ENCODE data around the gene ARRDC2. TPM values are rescaled to one million over a fixed set of nuclear protein-coding genes. Genes with fewer than 3 reads are reported as not detected.
A peak's percentile ranks its signal among the peaks of the same experiment; 100 is the strongest.

Gene ARRDC2
- total and polyA plus RNA-seq, 9 of the 15 experiments (the other 6 are each of a cell fraction or from before 2014, with no cell fraction given) = 1.9 to 27.4 (median 15.2) TPM

DNA sequence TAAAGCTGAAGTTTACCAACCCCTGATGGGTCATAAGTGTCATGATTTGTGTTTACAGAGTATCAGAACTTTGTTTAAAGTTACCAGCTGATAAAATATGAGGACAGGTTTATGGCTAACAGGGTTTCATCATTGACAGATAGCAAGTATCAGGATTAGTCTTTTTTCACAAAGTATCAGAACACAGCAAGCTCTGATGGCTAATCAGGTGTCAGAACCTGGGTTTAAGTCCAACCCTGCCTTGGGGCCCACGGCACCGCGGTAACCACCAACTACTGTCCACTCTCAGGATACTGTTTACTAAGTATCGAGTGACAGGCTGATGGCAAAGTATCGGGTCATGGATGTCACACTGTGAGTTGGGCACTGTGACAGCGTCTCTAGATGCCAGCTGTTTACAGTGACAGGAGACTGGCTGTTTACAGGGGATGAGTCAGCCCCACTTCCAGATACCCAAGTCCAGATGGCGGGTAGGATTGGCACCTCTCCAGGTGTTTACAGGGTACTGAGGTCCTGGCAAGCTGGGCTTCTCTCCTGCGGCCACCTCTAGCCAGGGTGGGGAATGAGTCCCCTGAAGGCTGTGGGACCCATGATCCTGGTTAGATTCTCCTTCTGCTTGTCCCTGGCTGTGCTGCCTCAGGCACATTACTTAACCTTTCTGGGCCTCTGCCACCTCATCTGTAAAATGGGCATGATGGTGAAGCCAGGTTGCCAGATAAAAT lies 21.8 kb downstream of the ARRDC2 start (continued):
- TF ChIP-seq, protein P1, sequence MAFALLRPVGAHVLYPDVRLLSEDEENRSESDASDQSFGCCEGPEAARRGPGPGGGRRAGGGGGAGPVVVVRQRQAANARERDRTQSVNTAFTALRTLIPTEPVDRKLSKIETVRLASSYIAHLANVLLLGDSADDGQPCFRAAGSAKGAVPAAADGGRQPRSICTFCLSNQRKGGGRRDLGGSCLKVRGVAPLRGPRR (CRISPR knock-in tag; IDR thresholded peaks at IDR 0.05) = no peak
- TF ChIP-seq, protein P2, sequence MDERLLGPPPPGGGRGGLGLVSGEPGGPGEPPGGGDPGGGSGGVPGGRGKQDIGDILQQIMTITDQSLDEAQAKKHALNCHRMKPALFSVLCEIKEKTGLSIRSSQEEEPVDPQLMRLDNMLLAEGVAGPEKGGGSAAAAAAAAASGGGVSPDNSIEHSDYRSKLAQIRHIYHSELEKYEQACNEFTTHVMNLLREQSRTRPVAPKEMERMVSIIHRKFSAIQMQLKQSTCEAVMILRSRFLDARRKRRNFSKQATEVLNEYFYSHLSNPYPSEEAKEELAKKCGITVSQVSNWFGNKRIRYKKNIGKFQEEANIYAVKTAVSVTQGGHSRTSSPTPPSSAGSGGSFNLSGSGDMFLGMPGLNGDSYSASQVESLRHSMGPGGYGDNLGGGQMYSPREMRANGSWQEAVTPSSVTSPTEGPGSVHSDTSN (CRISPR knock-in tag; IDR thresholded peaks at IDR 0.05; ENCODE audit: low read depth) = no peak
- TF ChIP-seq, protein P2 (tag; conservative IDR thresholded peaks at IDR 0.05; ENCODE audit: low read depth) = 0 out of 2 replicates have a peak, but pooled peaks have one; percentile 26
- TF ChIP-seq DDX20 (tag; IDR thresholded peaks at IDR 0.05; ENCODE audit: low read depth) (no peak), BRD4 (IDR thresholded peaks at IDR 0.05) (no peak), ZNF79 (CRISPR knock-in tag; IDR thresholded peaks at IDR 0.05; ENCODE audit: low read depth) (no peak), SREBF2 (CRISPR knock-in tag; IDR thresholded peaks at IDR 0.05) (no peak), ZFP36 (IDR thresholded peaks at IDR 0.05; ENCODE audit: low read depth, low read length, partially characterized antibody) (peak; percentile 62), SPI1 (IDR thresholded peaks at IDR 0.05; ENCODE audit: borderline replicate concordance, low read depth, low read length) (no peak), THRAP3 (IDR thresholded peaks at IDR 0.05; ENCODE audit: borderline replicate concordance) (no peak), KDM1A (IDR thresholded peaks at IDR 0.05) (0 out of 4 replicates have a peak, but pooled peaks of 1 of the 2 experiments have one; percentile 13), CBX3 (IDR thresholded peaks at IDR 0.05; ENCODE audit: borderline replicate concordance in 1 of 2, low read length in 2 of 2) (no peak), ZNF76 (CRISPR knock-in tag; IDR thresholded peaks at IDR 0.05; ENCODE audit: borderline replicate concordance) (no peak), RAD21 (CRISPR knock-in tag; conservative IDR thresholded peaks at IDR 0.05 in 1 of 2, IDR thresholded peaks at IDR 0.05 in 1 of 2) (no peak), ZNF12 (CRISPR knock-in tag; IDR thresholded peaks at IDR 0.05) (no peak), FOXK1 (CRISPR knock-in tag; IDR thresholded peaks at IDR 0.05; ENCODE audit: borderline replicate concordance) (no peak), PHF20 (IDR thresholded peaks at IDR 0.05; ENCODE audit: partially characterized antibody) (no peak), FOXA3 (CRISPR knock-in tag; conservative IDR thresholded peaks at IDR 0.05 in 1 of 2, IDR thresholded peaks at IDR 0.05 in 1 of 2) (no peak; a peak in 1 of 4 replicates), HMGN3 (IDR thresholded peaks at IDR 0.05; ENCODE audit: borderline replicate concordance, extremely low read depth, insufficient read length, low read depth, low read length) (no peak)
- TF ChIP-seq, protein P3, sequence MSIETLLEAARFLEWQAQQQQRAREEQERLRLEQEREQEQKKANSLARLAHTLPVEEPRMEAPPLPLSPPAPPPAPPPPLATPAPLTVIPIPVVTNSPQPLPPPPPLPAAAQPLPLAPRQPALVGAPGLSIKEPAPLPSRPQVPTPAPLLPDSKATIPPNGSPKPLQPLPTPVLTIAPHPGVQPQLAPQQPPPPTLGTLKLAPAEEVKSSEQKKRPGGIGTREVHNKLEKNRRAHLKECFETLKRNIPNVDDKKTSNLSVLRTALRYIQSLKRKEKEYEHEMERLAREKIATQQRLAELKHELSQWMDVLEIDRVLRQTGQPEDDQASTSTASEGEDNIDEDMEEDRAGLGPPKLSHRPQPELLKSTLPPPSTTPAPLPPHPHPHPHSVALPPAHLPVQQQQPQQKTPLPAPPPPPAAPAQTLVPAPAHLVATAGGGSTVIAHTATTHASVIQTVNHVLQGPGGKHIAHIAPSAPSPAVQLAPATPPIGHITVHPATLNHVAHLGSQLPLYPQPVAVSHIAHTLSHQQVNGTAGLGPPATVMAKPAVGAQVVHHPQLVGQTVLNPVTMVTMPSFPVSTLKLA (conservative IDR thresholded peaks at IDR 0.05) = no peak
- TF ChIP-seq, protein P4, sequence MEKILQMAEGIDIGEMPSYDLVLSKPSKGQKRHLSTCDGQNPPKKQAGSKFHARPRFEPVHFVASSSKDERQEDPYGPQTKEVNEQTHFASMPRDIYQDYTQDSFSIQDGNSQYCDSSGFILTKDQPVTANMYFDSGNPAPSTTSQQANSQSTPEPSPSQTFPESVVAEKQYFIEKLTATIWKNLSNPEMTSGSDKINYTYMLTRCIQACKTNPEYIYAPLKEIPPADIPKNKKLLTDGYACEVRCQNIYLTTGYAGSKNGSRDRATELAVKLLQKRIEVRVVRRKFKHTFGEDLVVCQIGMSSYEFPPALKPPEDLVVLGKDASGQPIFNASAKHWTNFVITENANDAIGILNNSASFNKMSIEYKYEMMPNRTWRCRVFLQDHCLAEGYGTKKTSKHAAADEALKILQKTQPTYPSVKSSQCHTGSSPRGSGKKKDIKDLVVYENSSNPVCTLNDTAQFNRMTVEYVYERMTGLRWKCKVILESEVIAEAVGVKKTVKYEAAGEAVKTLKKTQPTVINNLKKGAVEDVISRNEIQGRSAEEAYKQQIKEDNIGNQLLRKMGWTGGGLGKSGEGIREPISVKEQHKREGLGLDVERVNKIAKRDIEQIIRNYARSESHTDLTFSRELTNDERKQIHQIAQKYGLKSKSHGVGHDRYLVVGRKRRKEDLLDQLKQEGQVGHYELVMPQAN (IDR thresholded peaks at IDR 0.05; ENCODE audit: borderline replicate concordance) = no peak
